PFSK-1 (cell line): ENCODE data around the gene STKLD1.

ENCODE experiments used
- POLR2AphosphoS5 ChIP-seq: IDR thresholded peaks from 2 replicates; pipeline ENCODE4 v1.6.1; 2012; ENCODE audit warnings: low read depth, mild to moderate bottlenecking, control low read depth, low read length, moderate library complexity
- SIN3A ChIP-seq: IDR thresholded peaks from 2 replicates; pipeline ENCODE4 v1.6.1; 2012; ENCODE audit warnings: mild to moderate bottlenecking, low read length, moderate library complexity, borderline replicate concordance; ENCODE audit not compliant: insufficient read depth

DNA sequence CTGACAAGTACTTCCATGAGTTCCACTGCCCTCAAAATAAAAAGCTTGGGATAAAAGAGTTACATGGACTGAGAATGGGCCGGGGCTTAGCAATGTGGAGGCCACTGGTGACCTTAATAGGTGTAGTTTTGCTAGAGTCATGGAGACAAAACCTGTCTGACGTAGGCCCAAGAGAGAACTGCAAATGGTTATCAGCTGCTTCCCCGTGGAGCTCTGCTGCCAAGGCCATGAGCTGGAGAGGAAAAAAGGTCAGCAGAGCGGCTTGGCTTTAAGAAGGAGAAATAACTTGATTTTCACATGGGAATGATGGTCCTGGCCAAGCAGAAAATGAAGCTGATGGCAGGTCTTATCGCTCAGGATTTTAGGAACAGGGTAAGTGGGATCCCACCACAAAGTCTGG lies 36.5 kb upstream of the STKLD1 start:
- TF ChIP-seq SIN3A (no peak), POLR2AphosphoS5 (no peak)
